GM18502 (cell line): Measurements from ENCODE around the gene TTC6.

ENCODE experiments used
- ATAC-seq: cut with Tn5 transposase; IDR thresholded peaks from one replicate; pipeline ENCODE4 v1.9.1; 2021; ENCODE audit warnings: mild to moderate bottlenecking; ENCODE audit not compliant: unreplicated experiment, poor library complexity

TTC6 gene

DNA sequence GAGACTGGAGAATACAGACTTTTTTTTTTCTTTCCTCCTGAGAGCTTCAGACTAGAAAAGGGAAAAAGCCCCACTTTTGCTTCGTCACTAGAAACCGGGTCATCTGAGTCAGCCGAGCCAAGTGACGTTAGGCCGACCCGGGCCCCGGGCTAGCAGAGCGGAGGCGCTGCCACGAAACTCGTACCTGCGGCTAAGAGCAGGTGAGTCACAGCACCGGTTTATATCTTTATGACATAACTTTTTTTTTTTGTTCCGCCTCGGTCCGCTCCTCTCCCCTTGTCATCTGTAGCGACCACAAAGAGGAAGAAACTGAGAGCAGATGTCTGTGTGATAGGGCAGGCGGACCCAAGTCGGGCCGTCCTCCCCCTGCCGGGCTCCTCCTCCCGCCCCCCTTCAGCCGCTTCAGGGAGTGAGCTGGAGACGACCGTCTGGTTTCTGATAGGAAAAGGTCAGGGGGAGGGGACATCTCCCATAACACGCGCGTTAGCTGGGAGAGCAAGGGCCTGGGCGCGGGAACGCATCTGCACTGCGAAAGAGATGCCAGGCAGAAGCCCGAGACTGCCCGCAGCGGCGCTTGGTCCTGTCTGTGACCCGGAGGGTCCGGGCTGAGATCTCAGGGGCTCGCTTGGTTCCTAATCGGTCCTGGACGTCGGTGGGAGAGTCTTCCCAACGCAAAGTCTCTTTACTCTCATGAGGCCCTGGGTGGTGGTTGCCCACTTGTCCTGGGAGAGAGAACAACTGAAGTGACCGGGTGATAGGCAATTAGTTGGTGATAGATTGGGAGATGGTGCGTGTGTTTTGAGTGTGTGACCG is 586 bp downstream of the TTC6 start:
- peak; percentile 74 for ATAC-seq

DNA sequence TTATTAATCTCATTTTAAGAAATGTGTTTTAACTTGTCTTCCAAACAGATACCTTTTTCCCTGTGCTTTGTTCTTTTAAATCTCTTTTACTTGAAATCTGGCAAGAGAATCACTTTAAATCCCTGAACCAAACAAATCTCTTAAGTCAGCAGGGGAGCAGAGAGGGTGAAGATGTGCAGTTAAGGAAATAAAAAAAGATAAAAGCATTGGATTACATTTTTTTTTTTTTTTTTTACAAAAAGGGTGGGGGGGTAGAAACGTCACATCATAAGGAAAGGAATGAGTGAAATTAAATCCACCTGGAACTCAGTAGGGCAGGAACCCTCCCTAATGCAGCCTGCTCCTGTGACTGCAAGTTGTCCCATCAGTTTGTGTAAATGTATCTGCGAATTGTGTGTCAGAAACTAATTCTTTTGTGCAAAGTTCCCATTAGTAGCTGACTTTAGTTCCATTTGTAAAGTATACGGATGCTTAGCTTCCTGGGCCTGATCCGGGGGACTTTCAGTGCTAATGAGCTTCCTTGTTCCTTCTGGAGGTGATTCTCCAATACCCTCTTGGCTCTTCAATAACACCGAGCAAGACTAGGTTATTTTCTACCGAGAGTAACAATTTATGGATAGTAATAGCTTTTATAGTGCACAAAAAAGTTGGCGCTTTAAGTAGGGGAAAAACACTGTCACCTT is 1.5 kb downstream of the TTC6 start:
- no peak for ATAC-seq

DNA sequence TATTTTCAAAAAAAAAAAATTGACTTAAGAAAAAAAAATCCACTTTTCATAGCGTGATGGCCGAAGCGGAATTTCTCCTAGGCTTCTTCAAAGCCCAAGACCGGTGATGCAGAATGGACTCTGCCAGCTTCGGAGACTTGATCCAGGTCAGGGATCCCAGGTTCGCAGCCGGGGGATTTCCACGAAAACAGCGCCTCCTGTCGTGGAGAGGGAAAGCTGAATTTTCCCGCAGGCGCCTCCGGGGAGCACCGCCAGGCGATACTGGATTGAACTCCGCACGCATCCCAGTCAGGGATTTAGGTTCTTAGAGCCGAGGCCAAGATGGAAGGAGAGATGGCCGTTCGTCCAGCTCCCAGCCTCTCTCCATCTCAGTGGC is 2.1 kb downstream of the TTC6 start:
- ATAC-seq: no peak

DNA sequence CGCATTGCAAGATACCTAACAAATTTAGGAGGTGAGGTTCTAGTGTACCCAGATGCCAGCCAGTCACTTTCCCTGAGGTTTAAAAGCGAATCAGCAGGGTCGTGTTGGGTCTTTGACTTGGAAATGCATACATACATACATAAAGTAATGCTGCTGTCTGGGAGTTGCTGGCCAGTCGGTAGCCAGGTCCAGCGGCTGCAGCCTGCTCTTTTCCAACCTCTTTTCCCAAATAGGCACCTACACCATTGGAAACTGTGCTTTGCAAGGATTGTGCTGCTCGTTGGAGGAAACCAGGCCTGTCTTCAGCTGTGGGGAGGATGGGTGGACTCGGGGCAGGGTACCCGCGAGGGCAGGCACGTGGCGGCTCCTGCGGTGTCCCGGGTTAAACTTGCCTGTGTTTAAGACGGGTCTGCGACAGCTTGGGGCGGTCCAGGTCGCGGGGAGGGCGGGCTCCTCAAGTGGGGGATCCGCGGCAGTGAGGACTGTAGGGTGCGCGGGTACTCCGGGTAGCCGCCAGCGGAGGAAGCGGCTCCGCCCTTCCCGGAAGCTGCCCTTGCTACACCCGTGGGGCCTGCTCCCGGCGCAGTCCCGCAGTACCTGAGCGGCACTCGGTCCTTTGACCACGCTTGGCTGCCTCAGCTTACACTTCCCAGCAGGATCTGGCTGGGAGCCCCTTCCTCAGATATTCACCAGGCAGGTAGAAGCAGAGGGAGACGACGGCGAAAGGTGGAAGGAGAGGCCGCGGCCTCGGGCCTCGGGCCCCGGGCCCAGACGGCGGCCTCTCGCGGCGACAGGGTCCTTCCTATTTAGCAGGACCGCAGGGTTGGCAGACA is 2.7 kb downstream of the TTC6 start:
- ATAC-seq: no peak

DNA sequence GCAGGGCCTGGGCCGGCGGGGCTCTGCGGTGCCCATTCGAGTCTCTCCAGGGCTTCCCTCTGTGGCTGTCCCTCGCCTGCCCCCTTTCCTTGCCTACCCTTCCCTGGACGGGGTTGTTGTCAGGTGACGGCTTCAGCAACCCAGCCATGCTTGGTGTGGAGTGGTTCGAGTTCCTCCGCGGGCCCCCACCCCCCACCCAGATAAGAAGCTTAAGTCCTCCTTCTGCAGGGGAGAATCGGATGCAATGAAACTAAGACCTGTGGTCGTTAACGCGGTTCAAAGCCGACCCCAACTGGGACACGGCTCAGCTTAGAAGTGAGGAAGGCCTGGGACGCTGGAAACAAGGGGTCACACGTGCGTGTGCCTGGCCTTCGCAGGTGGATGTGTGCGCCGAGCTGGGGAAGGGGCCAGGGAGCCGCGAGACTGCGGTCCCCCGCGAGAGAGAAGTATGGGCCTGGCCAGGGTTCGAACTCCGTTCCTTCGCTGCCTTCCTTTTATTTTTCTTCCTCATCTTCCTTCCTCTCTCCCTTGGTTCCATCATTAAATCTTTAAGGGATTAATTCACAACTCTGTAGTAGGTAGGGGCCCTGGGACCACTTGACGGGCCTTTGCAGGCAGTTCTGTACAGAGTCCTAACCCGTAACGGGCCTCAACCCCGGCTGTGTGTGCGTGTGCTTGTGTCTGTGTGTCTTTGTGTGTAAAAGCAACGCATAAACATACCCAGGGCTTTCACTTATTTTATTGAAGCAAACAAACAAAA is 3.5 kb downstream of the TTC6 start:
- no peak for ATAC-seq

DNA sequence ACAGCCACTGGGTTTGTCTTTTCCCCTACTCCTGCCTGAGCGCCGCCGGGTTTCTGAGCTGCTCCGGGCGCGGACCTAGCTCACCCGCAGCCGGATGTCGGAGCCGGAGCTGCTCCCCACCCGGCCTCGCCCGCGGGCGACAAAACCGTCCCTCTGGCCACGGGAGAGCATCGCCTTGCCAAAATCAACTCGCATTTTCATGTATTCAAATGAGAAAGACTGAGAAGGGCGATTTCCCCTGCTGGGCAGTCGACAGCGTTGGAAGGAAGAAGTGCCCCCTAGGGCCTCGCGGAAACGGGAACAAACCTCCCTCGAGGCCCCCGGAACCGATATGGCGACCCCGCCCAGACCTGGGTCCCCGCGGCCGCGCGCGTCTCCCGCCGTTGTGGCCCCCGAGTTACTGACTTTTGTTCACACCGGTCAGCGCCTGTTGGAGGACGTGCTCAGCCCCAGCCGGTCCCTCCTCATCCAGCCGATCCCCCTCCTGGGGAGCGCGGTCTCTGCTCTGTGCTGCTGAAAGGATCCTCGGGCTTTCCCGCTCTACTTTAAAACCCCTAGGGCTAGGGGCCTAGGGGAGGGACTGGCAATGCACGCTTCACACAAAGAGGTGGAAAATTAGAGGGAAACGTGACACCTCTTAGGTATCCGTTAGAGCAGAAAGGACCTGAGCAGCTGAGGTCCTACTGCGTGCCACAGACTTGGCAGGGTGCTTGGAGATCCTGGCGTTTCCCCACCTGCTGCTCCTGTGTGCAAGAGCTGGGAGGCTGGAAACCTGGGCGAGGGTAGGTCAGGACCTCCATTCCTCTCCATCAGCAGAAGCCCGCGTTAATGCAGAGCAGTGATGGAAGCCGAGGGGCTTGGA is 4.3 kb downstream of the TTC6 start:
- no peak for ATAC-seq

DNA sequence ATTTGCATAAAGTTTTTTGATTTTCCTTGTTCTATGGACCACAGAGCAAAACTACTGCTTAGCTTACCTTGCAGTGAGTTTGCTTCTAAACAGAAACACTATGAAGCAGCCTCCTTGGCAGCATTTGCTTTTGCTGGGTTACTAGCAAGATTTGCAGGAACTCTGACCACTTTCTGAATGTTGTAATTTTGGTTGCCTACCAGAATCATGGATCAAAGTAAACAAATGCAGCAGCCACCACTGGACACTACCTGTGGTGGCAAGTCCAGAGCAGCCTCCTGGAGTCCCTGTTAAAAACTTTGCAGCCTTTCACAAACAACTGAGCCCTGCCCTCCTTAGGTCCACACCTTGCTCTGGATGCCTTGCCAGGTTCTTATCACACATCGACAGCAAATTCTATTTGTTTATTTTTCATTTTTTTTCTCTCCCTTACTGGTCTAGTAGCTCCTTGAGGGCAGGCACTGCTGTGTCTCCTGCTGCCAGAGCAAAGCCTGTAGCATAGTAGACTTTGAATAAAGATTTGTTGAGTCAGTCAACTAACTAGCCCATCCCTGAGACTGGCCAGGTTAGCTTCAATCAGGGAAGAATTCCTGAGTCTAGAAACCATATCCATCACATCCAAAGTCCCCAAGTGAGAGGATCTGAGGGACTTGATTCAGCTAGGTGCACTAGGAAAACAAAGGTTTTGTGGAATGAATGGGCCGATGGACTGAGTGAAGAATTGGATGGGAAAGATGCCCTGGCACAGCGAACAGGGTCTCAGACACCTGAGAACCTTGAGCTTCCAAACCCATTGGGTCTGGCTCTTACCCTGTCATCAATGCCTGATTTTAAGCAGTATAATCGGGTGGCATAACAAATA is 5.7 kb downstream of the TTC6 start:
- ATAC-seq: no peak

DNA sequence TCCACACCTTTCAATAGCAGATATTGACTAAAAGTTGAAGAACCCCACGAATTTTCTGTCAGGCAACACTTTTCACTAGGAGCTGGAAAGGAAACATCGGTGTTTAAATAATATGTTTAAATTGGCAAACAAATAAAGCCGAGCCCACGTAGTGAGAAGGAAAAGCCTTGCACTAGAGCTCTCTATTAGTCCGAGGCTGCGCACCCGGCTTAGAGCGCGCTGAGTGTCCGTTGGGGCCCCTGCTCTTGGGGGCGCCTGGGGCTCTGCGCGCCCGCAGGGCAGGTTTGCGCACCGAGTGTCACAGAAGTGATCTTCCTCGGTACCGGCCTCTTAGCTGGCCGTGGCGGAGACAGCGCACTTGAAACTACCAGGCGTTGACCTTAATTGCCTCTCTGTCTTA is 6.4 kb downstream of the TTC6 start:
- no peak for ATAC-seq

DNA sequence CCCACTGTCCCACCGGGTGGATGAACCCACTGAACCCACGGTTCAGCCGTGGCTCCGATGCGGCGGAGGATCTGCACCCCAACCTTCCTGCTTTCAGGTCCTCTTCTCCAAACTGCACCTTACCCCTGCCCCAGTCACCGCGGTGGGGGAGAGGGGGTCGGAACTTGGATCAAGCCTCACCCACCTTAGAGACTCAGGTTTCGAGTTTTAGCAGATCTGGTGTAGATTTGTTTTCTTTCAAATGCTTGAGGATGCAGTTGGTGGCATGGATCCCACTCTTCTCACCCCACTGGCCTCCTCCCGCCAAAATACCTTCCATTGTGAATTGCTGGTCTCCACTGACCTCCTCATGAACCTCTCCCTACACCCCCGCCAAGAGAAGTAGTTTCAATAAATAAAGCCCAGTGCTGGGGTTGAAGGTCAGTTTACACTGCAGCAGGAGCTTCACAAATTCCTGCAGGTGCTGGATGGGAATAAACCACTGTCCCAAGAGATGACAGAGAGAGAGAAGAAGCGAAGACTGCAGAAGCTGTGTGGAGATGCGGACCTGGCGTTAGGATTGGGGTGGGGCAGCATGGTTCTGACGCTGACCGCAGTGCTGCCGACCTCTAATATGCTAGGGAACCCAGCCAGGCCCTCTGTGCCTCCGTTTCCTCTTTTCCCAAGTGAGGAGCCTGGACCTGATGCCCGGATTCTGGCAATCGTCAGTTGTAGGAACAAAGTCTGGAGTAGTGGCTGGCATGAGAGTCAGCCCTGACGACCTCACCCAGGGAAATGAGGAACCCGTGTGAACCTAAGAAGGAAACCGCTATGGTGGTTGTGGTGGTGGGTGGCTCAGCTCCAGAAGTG is 7.4 kb downstream of the TTC6 start:
- no peak for ATAC-seq

DNA sequence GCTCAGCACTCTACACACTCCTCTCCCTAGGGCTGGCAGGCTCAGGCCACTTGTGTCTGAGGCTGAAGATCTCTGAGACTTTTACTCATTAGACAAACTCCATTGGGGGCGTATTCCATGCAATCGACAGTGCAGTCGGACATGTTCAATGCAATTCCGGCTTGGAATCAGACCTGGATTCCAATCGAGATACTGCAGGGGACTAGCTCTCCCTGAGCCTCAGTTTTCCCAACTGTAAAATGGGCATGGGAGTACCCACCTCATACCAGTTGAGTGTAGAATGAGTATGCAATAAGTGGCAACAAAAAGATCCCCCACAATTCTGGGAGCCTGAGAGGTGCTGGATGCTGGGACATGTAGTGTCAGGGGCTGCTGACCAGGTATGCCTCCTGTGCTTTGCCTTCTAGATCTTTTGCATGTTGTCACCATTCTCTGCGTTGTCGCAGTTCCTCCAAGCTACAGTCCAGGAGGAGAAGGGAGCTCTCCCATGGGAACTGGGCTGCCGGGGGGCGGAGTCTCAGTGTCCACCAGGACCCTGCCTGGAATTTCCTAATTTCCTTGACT is 8.3 kb downstream of the TTC6 start:
- ATAC-seq: no peak

DNA sequence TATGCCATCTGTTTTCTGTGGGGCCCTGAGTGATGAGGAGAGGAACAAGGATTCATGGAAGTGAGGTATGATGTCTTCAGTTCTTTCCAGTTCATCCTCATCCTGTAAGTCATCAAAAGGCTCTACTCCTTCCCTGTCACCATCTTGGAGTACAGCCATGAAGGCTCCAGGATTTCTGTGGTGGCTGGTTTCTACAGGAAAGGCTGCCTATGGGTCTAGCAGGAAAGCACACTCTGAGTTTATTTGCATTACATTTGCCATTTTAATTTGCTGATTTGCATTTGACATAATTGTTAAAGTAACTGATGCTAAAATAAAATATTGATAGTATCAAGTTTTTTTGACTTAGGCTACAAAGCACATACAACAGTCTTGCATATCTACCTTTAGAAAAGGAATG is 11.2 kb downstream of the TTC6 start:
- no peak for ATAC-seq

DNA sequence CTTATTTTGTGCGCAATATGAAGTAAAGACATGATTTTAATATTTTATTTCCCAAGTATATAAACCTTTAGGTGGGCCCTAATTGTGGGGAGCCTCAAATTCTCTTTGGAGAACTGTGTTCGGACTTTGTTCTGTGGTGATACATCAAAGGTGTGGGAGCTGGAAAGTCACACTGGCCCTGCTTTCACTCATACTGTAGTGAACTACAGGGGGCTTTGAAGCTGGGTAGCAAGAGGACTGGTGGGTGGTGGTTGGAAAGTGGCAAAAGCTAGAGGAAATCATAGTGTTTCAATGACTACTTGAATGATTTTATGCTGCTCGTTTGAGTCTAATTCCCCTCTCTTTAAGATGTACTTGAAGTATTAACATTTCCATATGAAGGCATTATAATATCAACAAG is 13.2 kb downstream of the TTC6 start:
- no peak for ATAC-seq

DNA sequence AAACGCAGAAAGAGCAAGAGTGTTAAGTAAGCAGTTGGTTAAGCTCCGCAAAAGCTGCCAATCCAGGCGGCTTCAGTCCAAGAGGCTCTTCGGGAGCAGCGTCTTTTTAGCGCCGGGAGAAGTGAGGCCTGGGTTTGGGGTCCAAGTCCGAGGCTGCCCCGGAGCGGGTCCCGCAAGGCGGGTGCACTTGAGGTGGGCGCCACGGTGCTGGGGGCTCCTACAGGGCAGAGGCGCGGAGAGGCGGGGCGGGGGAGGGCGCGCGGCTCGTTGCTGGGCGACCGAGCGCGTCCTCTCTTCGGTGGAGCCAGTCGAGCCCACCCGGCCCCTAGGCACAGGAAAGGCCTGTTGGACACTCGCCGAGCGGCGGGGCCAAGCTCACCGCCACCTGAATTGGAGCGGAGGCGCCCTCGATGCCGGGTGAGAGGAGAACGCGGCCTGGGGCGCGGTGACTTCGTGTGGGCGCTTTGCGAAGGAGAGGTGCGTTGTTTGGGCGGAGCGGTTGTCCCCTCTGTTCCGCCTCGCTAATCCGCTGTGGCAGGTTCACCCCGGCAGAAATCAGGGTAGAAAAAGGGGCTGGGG is 15.6 kb downstream of the TTC6 start:
- ATAC-seq: no peak

DNA sequence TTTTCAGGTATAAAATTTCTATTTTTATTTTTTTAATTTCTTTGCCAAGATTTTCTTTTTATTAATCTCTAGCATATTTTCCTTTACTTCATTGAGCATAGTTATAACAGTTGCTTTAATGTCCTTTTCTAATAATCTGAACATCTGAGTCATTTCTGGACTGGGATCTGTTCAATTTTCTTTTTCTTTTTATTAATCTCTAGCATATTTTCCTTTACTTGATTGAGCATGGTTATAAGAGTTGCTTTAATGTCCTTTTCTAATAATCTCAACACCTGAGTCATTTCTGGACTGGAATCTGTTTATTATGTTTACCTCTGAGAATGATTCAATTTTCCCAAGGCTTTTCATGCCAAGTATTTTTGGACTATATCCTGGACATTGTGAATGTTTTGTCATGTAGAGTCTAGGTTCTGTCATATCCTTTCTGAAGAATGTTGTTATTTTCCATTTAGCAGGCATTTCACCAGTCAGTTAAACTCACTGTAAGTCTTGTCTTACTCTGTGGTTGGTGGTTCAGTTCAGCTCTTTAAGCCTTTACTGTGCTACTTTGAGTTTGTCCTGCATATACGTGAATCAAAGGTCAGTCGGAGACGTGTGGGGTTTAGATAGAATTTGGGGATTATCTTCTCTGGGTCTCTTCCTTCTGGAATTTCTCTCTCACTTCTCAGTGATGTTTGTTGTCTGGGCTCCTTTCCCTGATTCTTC is 20.3 kb downstream of the TTC6 start:
- ATAC-seq: no peak

DNA sequence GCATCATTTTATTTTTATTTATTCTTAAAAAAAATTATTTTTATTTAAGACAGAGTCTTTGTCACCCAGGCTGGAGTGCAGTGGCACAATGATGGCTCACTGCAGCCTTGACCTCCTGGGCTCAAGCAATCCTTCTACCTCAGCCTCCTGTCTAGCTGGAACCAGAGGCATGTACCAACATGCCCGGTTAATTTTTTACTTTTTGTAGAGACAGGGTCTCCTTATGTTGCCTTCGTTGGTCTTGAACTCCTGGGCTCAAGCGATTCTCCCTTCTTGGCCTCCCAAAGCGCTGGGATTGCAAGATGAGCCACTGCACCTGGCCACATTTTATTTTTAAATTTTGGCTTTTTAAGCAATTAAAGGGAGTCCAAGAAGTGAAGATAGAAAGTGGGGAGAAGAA is 21.4 kb downstream of the TTC6 start:
- no peak for ATAC-seq

DNA sequence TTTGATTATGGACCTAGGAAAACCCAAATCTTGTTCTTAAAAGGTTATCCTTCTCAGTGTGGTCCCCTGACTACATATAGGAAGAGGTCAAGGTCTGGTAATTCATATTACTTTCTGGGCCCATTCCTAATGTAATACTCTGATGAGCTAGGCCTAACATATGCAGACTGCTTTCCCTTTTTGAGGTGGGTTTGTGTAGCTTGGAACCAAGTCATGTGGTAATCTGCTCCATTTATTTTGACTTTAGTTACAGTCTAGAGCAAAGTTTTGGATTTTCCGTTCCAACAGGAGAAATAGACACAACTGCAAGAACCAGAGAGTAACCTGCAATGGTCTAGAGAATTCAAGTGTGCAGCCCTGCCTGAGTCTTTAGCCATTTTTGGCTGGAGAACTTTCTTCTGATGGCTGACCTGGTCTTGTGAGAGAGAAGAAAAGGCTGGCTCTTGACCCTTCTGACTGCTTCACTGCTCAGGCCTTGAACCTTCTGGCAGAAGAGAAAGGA is 22.5 kb downstream of the TTC6 start:
- no peak for ATAC-seq
